H9 (cell line): ENCODE data around the gene JAML. TPM values are rescaled to one million over a fixed set of nuclear protein-coding genes. Genes with fewer than 3 reads are reported as not detected.
A peak's percentile ranks its signal among the peaks of the same experiment; 100 is the strongest.

Experiments
- DNase-seq: peaks from one replicate; pipeline ENCODE4 v3.0.0-alpha.2; 2017
- H2AFZ ChIP-seq: one replicate; pipeline ENCODE4 v1.6.1; 2013; ENCODE audit warnings: mild to moderate bottlenecking, low read length, control low read depth, moderate library complexity
- H2AK5ac ChIP-seq: 2 replicates; pipeline ENCODE4 v1.6.1; 2013; ENCODE audit warnings: low read length, control low read depth, mixed read lengths; ENCODE audit not compliant: insufficient read length
- H2BK120ac ChIP-seq: one replicate; pipeline ENCODE4 v1.6.1; 2013; ENCODE audit warnings: low read depth, mild to moderate bottlenecking, low read length, control low read depth, inconsistent platforms; ENCODE audit not compliant: poor library complexity, severe bottlenecking
- H2BK12ac ChIP-seq: 2 replicates; pipeline ENCODE4 v1.6.1; 2013; ENCODE audit warnings: low read length, control low read depth, mixed read lengths, low read depth; ENCODE audit not compliant: insufficient read length
- H2BK15ac ChIP-seq: 2 replicates; pipeline ENCODE4 v1.6.1; 2013; ENCODE audit warnings: low read depth, low read length, control low read depth
- H2BK20ac ChIP-seq: one replicate; pipeline ENCODE4 v1.6.1; 2013; ENCODE audit warnings: low read depth, mild to moderate bottlenecking, low read length, control low read depth, inconsistent platforms; ENCODE audit not compliant: poor library complexity, severe bottlenecking
- H2BK5ac ChIP-seq: 2 replicates; pipeline ENCODE4 v1.6.1; 2013; ENCODE audit warnings: low read length, control low read depth, mixed read lengths; ENCODE audit not compliant: insufficient read length
- H3K14ac ChIP-seq: 2 replicates; pipeline ENCODE4 v1.6.1; 2013; ENCODE audit warnings: low read length, control low read depth; ENCODE audit not compliant: insufficient read depth
- H3K18ac ChIP-seq: 2 replicates; pipeline ENCODE4 v1.6.1; 2013; ENCODE audit warnings: low read depth, mild to moderate bottlenecking, mixed read lengths, low read length, control low read depth; ENCODE audit not compliant: insufficient read length
- H3K23ac ChIP-seq: 2 replicates; pipeline ENCODE4 v1.6.1; 2013; ENCODE audit warnings: low read length, control low read depth, mixed read lengths, low read depth; ENCODE audit not compliant: insufficient read length
- H3K23me2 ChIP-seq: 2 replicates; pipeline ENCODE4 v1.6.1; 2013; ENCODE audit warnings: low read depth, mild to moderate bottlenecking, mixed read lengths, low read length, control low read depth; ENCODE audit not compliant: insufficient read length, poor library complexity, severe bottlenecking
- H3K27ac ChIP-seq: 2 replicates; pipeline ENCODE4 v1.5.1; 2013; ENCODE audit warnings: low read length, control low read depth, mixed read lengths, low read depth; ENCODE audit not compliant: insufficient read length
- H3K27me3 ChIP-seq: 2 replicates; pipeline ENCODE4 v1.6.1; 2013; ENCODE audit warnings: low read length, control low read depth, inconsistent platforms; ENCODE audit not compliant: insufficient read depth
- H3K4ac ChIP-seq: 2 replicates; pipeline ENCODE4 v1.6.1; 2013; ENCODE audit warnings: low read depth, mild to moderate bottlenecking, control low read depth, inconsistent platforms, low read length, moderate library complexity
- H3K4me1 ChIP-seq: 2 replicates; pipeline ENCODE4 v1.6.1; 2013; ENCODE audit warnings: low read length, control low read depth, inconsistent platforms; ENCODE audit not compliant: insufficient read depth
- H3K4me2 ChIP-seq: 2 replicates; pipeline ENCODE4 v1.6.1; 2013; ENCODE audit warnings: low read length, control low read depth, mixed read lengths; ENCODE audit not compliant: insufficient read length, insufficient read depth
- H3K56ac ChIP-seq: 2 replicates; pipeline ENCODE4 v1.6.1; 2013; ENCODE audit warnings: low read depth, mild to moderate bottlenecking, mixed read lengths, low read length, control low read depth; ENCODE audit not compliant: insufficient read length
- H3K79me1 ChIP-seq: 2 replicates; pipeline ENCODE4 v1.6.1; 2013; ENCODE audit warnings: low read depth, mild to moderate bottlenecking, moderate library complexity, low read length, control low read depth, inconsistent platforms; ENCODE audit not compliant: insufficient read depth, poor library complexity, severe bottlenecking
- H3K79me2 ChIP-seq: 2 replicates; pipeline ENCODE4 v1.6.1; 2013; ENCODE audit warnings: low read length, control low read depth, inconsistent platforms; ENCODE audit not compliant: insufficient read depth
- H3K9ac ChIP-seq: 2 replicates; pipeline ENCODE4 v1.6.1; 2013; ENCODE audit warnings: low read length, control low read depth, mixed read lengths; ENCODE audit not compliant: insufficient read length; ENCODE audit errors: extremely low read depth
- H3K9me3 ChIP-seq: one replicate; pipeline ENCODE4 v1.6.1; 2013; ENCODE audit warnings: low read depth, low read length, inconsistent platforms; ENCODE audit not compliant: control insufficient read depth
- H3T11ph ChIP-seq: one replicate; pipeline ENCODE4 v1.6.1; 2013; ENCODE audit warnings: mild to moderate bottlenecking, low read length, control low read depth, inconsistent platforms
- H4K20me1 ChIP-seq: one replicate; pipeline ENCODE4 v1.6.1; 2013; ENCODE audit not compliant: control insufficient read depth, insufficient read length, insufficient read depth
- H4K5ac ChIP-seq: 2 replicates; pipeline ENCODE4 v1.6.1; 2013; ENCODE audit warnings: low read depth, mild to moderate bottlenecking, mixed read lengths, low read length, control low read depth; ENCODE audit not compliant: insufficient read length
- H4K8ac ChIP-seq: replicated peaks from 2 replicates; pipeline ENCODE4 v1.6.1; 2013; ENCODE audit warnings: low read length, control low read depth, mixed read lengths, low read depth; ENCODE audit not compliant: insufficient read length
- H4K91ac ChIP-seq: 2 replicates; pipeline ENCODE4 v1.6.1; 2013; ENCODE audit warnings: low read depth, mild to moderate bottlenecking, moderate library complexity, mixed read lengths, low read length, control low read depth; ENCODE audit not compliant: insufficient read length
- H3K27ac Mint-ChIP-seq, 3 experiments: 2 replicates in 2 of 3; 3 replicates in 1 of 3; pipeline ENCODE4 v1.8.0; 2020 to 2021; ENCODE audit warnings: mixed read lengths in 3 of 3, mild to moderate bottlenecking in 1 of 3, moderate library complexity in 1 of 3
- H3K27me3 Mint-ChIP-seq: 2 replicates; pipeline ENCODE4 v1.8.0; 2021; ENCODE audit warnings: low read depth, mild to moderate bottlenecking, moderate library complexity, mixed read lengths
- H3K36me3 Mint-ChIP-seq, 3 experiments: 2 replicates in 2 of 3; 3 replicates in 1 of 3; pipeline ENCODE4 v1.8.0; 2020 to 2021; ENCODE audit warnings: low read depth in 3 of 3, mixed read lengths in 3 of 3; ENCODE audit not compliant: insufficient read depth in 1 of 3
- H3K4me1 Mint-ChIP-seq, 2 experiments: 2 replicates each; pipeline ENCODE4 v1.8.0; 2020; ENCODE audit warnings: mixed read lengths in 2 of 2
- H3K4me3 Mint-ChIP-seq, 2 experiments: 2 replicates in 1 of 2; 3 replicates in 1 of 2; pipeline ENCODE4 v1.8.0; 2020 to 2021; ENCODE audit warnings: mild to moderate bottlenecking in 2 of 2, mixed read lengths in 2 of 2, moderate library complexity in 1 of 2
- H3K9me3 Mint-ChIP-seq, 2 experiments: 2 replicates in 1 of 2; 3 replicates in 1 of 2; pipeline ENCODE4 v1.8.0; 2020; ENCODE audit warnings: mild to moderate bottlenecking in 2 of 2, mixed read lengths in 2 of 2, moderate library complexity in 1 of 2
- CTCF ChIP-seq: fragments of 200-600 bp; sonication (generic); conservative IDR thresholded peaks from 3 replicates; pipeline ENCODE4 v1.8.0; 2021; ENCODE audit warnings: antibody characterized with exemption, mild to moderate bottlenecking
- WGBS: extraction: QIAGEN DNeasy Blood & Tissue Kit; methylation state at CpG from one replicate; pipeline ENCODE4 v1.1.7; 2013; ENCODE audit warnings: missing lambda C conversion rate, low lambda C conversion rate, mixed read lengths; ENCODE audit not compliant: insufficient read length; ENCODE audit errors: extremely low coverage; 5-methylcytosine and 5-hydroxymethylcytosine counted together
- total RNA-seq: library from RNA; stranded (reverse); gene quantifications from 2 replicates; pipeline ENCODE4 v1.2.1, GENCODE V29; 2021

The JAML gene
- total RNA-seq, 1 experiment from 2014 or later = 0.48 TPM

- Mint-ChIP-seq H3K27me3 (peaks cover 98% of the 10 kb centered on the region), H3K4me3 (peak overlapping the region; percentile 35 to 72; a peak in 4 of 5 replicates)
- H3K4me2 ChIP-seq = peak overlapping the region; percentile 52
Measured at GRCh38 chr11:118157186-118157895, 67.5 kb downstream of the JAML start.

More at GRCh38 chr11:118157186-118157895, 67.5 kb downstream of the JAML start:
- no peak overlapping the region for H3K9ac ChIP-seq
- H3K27me3 ChIP-seq = peaks cover 53% of the 10 kb centered on the region
- H2BK15ac ChIP-seq = no peak overlapping the region
- no peaks in the 10 kb centered on the region; a peak in 1 of 7 replicates for H3K36me3 Mint-ChIP-seq
- TF ChIP-seq CTCF = no peak
- H4K5ac ChIP-seq = no peak overlapping the region
- H4K8ac ChIP-seq = no peak overlapping the region
- H3K56ac ChIP-seq = no peak overlapping the region
- no peak overlapping the region for H2AK5ac ChIP-seq
- peaks cover 24% of the 10 kb centered on the region for H3K23me2 ChIP-seq
- no peak overlapping the region for H3T11ph ChIP-seq
- H3K18ac ChIP-seq = no peak overlapping the region
- H3K79me1 ChIP-seq = no peaks in the 10 kb centered on the region
- H3K9me3 ChIP-seq = no peaks in the 10 kb centered on the region
- no peaks in the 10 kb centered on the region; a peak in 1 of 5 replicates for H3K9me3 Mint-ChIP-seq
- no peaks in the 10 kb centered on the region for H4K20me1 ChIP-seq
- H2AFZ ChIP-seq = no peak overlapping the region
- no peaks in the 10 kb centered on the region for H3K79me2 ChIP-seq
- H2BK120ac ChIP-seq = no peak overlapping the region
- H3K27ac Mint-ChIP-seq = no peak overlapping the region
- H3K4me1 ChIP-seq = peaks cover 15% of the 10 kb centered on the region
- H4K91ac ChIP-seq = no peak overlapping the region
- no peak overlapping the region for H2BK20ac ChIP-seq
- H3K23ac ChIP-seq = no peak overlapping the region
- H2BK12ac ChIP-seq = no peak overlapping the region
- DNase-seq = no peak
- no CpG with 5 or more reads among the region's 10 CpGs for WGBS
- H2BK5ac ChIP-seq = no peak overlapping the region
- no peak overlapping the region for H3K27ac ChIP-seq
- H3K4ac ChIP-seq = no peak overlapping the region
- peaks cover 42 to 43% of the 10 kb centered on the region in 2 experiments for H3K4me1 Mint-ChIP-seq
- H3K14ac ChIP-seq = no peak overlapping the region
